Small intestine (tissue), 7 donors: Measurements from ENCODE around the gene LUZP4. TPM values are rescaled to one million over a fixed set of nuclear protein-coding genes. Genes with fewer than 3 reads are reported as not detected.
"Not testable (repeated sequence)": the region's sequence is repeated elsewhere in the genome, so short reads cannot be mapped to it uniquely, and the experiment has no call there.

Experiments used
- DNase-seq, 2 donors: peaks; one replicate each; pipeline versions ENCODE4 v3.0.0 to v3.0.0-alpha.2; 2013
- FAIRE-seq: peaks from 2 replicates; lab custom pipeline; 2012; peaks lifted over from hg19 to GRCh38; lab: Jason Lieb, UNC
- H3K27ac ChIP-seq, 3 donors: one replicate each; pipeline ENCODE4 v1.5.1; 2013; ENCODE audit warnings: low read length in 2 of 3, mild to moderate bottlenecking in 2 of 3, control low read depth in 1 of 3, inconsistent platforms in 1 of 3, low read depth in 1 of 3, moderate library complexity in 1 of 3
- H3K27me3 ChIP-seq, 3 donors: one replicate each; pipeline ENCODE4 v1.6.1; 2013; ENCODE audit warnings: low read length in 3 of 3, inconsistent platforms in 1 of 3; ENCODE audit not compliant: control insufficient read depth in 3 of 3, insufficient read depth in 3 of 3
- H3K36me3 ChIP-seq, 3 donors: one replicate each; pipeline ENCODE4 v1.6.1; 2013; ENCODE audit warnings: low read length in 3 of 3, inconsistent platforms in 1 of 3, low read depth in 1 of 3, mild to moderate bottlenecking in 1 of 3, moderate library complexity in 1 of 3; ENCODE audit not compliant: control insufficient read depth in 3 of 3, insufficient read depth in 2 of 3
- H3K4me1 ChIP-seq, 3 donors: one replicate each; pipeline ENCODE4 v1.6.1; 2013; ENCODE audit warnings: low read length in 2 of 3, inconsistent platforms in 1 of 3, low read depth in 1 of 3, mild to moderate bottlenecking in 1 of 3, moderate library complexity in 1 of 3; ENCODE audit not compliant: control insufficient read depth in 3 of 3, insufficient read depth in 2 of 3
- H3K4me3 ChIP-seq, 3 donors: one replicate each; pipeline ENCODE4 v1.5.1; 2013; ENCODE audit warnings: low read length in 3 of 3, control low read depth in 1 of 3, inconsistent platforms in 1 of 3, low read depth in 1 of 3, mild to moderate bottlenecking in 1 of 3, moderate library complexity in 1 of 3
- H3K9me3 ChIP-seq, 2 donors: one replicate each; pipeline ENCODE4 v1.6.1; 2013; ENCODE audit warnings: low read depth in 1 of 2, low read length in 1 of 2; ENCODE audit not compliant: control insufficient read depth in 2 of 2, insufficient read depth in 1 of 2
- WGBS, 3 donors: extraction: QIAGEN DNeasy Blood & Tissue Kit; methylation state at CpG; one replicate each; pipeline ENCODE4 v1.1.7; 2013; 5-methylcytosine and 5-hydroxymethylcytosine counted together
- polyA plus RNA-seq, 4 donors: library from polyadenylated mRNA; stranded (reverse) in 3 of 4; unstranded in 1 of 4; fragments of 200-250 nt in 3 of 4; fragments of 120-200 nt in 1 of 4; gene quantifications; one replicate each; pipeline versions ENCODE4 v1.2.1 to v1.2.3, GENCODE V29; 2013
- donor health status: healthy with polysubstance abuse.
- donor health status: control.
- donor health status: control.
- donor health status: Bipolar disorder and iron deficiency.
- donor health status: healthy.

LUZP4 gene
- polyA plus RNA-seq, 4 donors: not detected

GRCh38 chrX:115344885-115345614 lies 55.5 kb downstream of the LUZP4 start:
- Histone ChIP-seq H3K9me3 (no peaks in the 10 kb centered on the region), H3K27ac (peak overlapping the region; percentile 76 to 92 (median 77)), H3K4me3 (no peak overlapping the region), H3K36me3 (no peaks in the 10 kb centered on the region), H3K27me3 (peaks cover 0 to 2% (median 0%) of the 10 kb centered on the region in 3 donors), H3K4me1 (peaks cover 0 to 22% (median 0%) of the 10 kb centered on the region in 3 donors)
- WGBS, 3 donors: 0 to 13% (median 2%) methylated on average over 3 of the region's 3 CpGs
- no peak for FAIRE-seq
- peak; percentile 83 to 86 for DNase-seq

GRCh38 chrX:115345615-115346014 lies 56.1 kb downstream of the LUZP4 start:
- 38 to 57% (median 44%) methylated on average over 3 of the region's 3 CpGs for WGBS, 3 donors
- FAIRE-seq (no peak), DNase-seq (no peak)
- Histone ChIP-seq H3K27me3 (peaks cover 0 to 2% (median 0%) of the 10 kb centered on the region in 3 donors), H3K4me1 (peaks cover 0 to 22% (median 0%) of the 10 kb centered on the region in 3 donors), H3K4me3 (no peak overlapping the region), H3K27ac (peak overlapping the region; percentile 37 to 92 (median 77)), H3K9me3 (no peaks in the 10 kb centered on the region), H3K36me3 (no peaks in the 10 kb centered on the region)

GRCh38 chrX:115346738-115347137 lies 57.2 kb downstream of the LUZP4 start:
- H3K36me3 ChIP-seq, H3K27ac ChIP-seq, FAIRE-seq, DNase-seq, H3K27me3 ChIP-seq, H3K9me3 ChIP-seq, H3K4me3 ChIP-seq: not testable (repeated sequence)
- peaks cover 0 to 22% (median 0%) of the 10 kb centered on the region in 3 donors for H3K4me1 ChIP-seq
- 91 to 98% (median 93%) methylated on average over 5 to 10 of the region's 14 CpGs for WGBS, 3 donors

- Histone ChIP-seq H3K9me3 (no peaks in the 10 kb centered on the region), H3K4me3 (no peak overlapping the region), H3K27me3 (peaks cover 0 to under 1% (median 0%) of the 10 kb centered on the region in 3 donors), H3K36me3 (no peaks in the 10 kb centered on the region), H3K4me1 (peaks cover 0 to 22% (median 0%) of the 10 kb centered on the region in 3 donors), H3K27ac (no peak overlapping the region)
- DNase-seq (no peak), FAIRE-seq (no peak)
- WGBS, 3 donors: 60 to 68% (median 67%) methylated on average over 7 of the region's 7 CpGs
These were observed 59.1 kb downstream of the LUZP4 start for GRCh38 chrX:115348446-115349225.

- 69 to 82% (median 77%) methylated on average over 10 of the region's 10 CpGs for WGBS, 3 donors
- FAIRE-seq (no peak), DNase-seq (no peak)
- H3K27ac ChIP-seq: no peak overlapping the region
- H3K4me1 ChIP-seq: peaks cover 0 to 4% (median 0%) of the 10 kb centered on the region in 3 donors
- no peaks in the 10 kb centered on the region for H3K36me3 ChIP-seq
- H3K9me3 ChIP-seq: no peaks in the 10 kb centered on the region
- H3K4me3 ChIP-seq: no peak overlapping the region
- no peaks in the 10 kb centered on the region for H3K27me3 ChIP-seq
These were observed 61.3 kb downstream of the LUZP4 start for GRCh38 chrX:115350711-115351381.

- no peak overlapping the region for H3K4me3 ChIP-seq
- WGBS, 3 donors: 36 to 67% (median 41%) methylated on average over 4 of the region's 4 CpGs
- no peak overlapping the region for H3K27ac ChIP-seq
- FAIRE-seq (no peak), DNase-seq (no peak)
- no peaks in the 10 kb centered on the region for H3K27me3 ChIP-seq
- no peaks in the 10 kb centered on the region for H3K4me1 ChIP-seq
- no peaks in the 10 kb centered on the region for H3K9me3 ChIP-seq
- H3K36me3 ChIP-seq: no peaks in the 10 kb centered on the region
These were observed 66.9 kb downstream of the LUZP4 start for GRCh38 chrX:115356369-115356768.

Other genes with a start within 250 kb of the LUZP4 start
- gene RBMXL3, start 100.3 kb upstream of the LUZP4 start, polyA plus RNA-seq: not detected
- gene LRCH2, start 55.6 kb upstream of the LUZP4 start, polyA plus RNA-seq: 1 to 10 TPM in 2 of 4 donors, under 1 TPM in 1, not detected in 1; 0.54 to 1.5 (median 1.1) TPM